Osteoblast (primary cell): ENCODE results near the gene ANKRD22. TPM values are rescaled to one million over a fixed set of nuclear protein-coding genes. Genes with fewer than 3 reads are reported as not detected.

Experiments used
- DNase-seq: peaks from one replicate; pipeline ENCODE4 v3.0.0; 2011; ENCODE audit warnings: low spot score, mixed read lengths; ENCODE audit not compliant: insufficient read length; ENCODE audit errors: missing footprints
- H2AFZ ChIP-seq: 2 replicates; pipeline ENCODE4 v1.6.0; 2011; ENCODE audit warnings: mild to moderate bottlenecking, low read length
- H3K27ac ChIP-seq: 2 replicates; pipeline ENCODE4 v1.5.1; 2011; ENCODE audit warnings: mild to moderate bottlenecking, low read depth, low read length, moderate library complexity
- H3K27me3 ChIP-seq: 2 replicates; pipeline ENCODE4 v1.6.0; 2012; ENCODE audit warnings: mild to moderate bottlenecking, control low read depth, inconsistent platforms, low read length, moderate library complexity; ENCODE audit not compliant: insufficient read depth
- H3K36me3 ChIP-seq: 2 replicates; pipeline ENCODE4 v1.5.1; 2011; ENCODE audit warnings: mild to moderate bottlenecking, low read length, control low read depth, moderate library complexity; ENCODE audit not compliant: insufficient read depth
- H3K4me1 ChIP-seq: 2 replicates; pipeline ENCODE4 v1.5.1; 2011; ENCODE audit warnings: mild to moderate bottlenecking, low read length, control low read depth, moderate library complexity; ENCODE audit not compliant: insufficient read depth
- H3K4me2 ChIP-seq: 2 replicates; pipeline ENCODE4 v1.6.0; 2011; ENCODE audit warnings: mild to moderate bottlenecking, low read length; ENCODE audit not compliant: insufficient read depth
- H3K4me3 ChIP-seq: fragments of 200-600 bp; sonication (generic); 3 replicates; pipeline ENCODE4 v1.5.1; 2012; ENCODE audit warnings: mild to moderate bottlenecking, low read length, inconsistent platforms; ENCODE audit not compliant: insufficient read depth
- H3K79me2 ChIP-seq: 2 replicates; pipeline ENCODE4 v1.6.0; 2012; ENCODE audit warnings: mild to moderate bottlenecking, low read length, control low read depth, inconsistent platforms; ENCODE audit not compliant: insufficient read depth
- H3K9me3 ChIP-seq: 2 replicates; pipeline ENCODE4 v1.5.1; 2011; ENCODE audit warnings: low read depth, low read length, control low read depth
- H4K20me1 ChIP-seq: 2 replicates; pipeline ENCODE4 v1.6.0; 2012; ENCODE audit warnings: mild to moderate bottlenecking, low read length, control low read depth; ENCODE audit not compliant: insufficient read depth
- total RNA-seq: library from RNA; depleted of rRNA; stranded (reverse); fragments of >200 nt; gene quantifications from 2 replicates; pipeline ENCODE4 v1.2.3, GENCODE V29; 2012
- TF ChIP-seq, protein P1 (sequence below): IDR thresholded peaks from 2 replicates; pipeline ENCODE4 v1.5.1; 2011; ENCODE audit warnings: mild to moderate bottlenecking, low read depth, low read length, moderate library complexity; ENCODE audit errors: extremely low read depth

ANKRD22 gene
- total RNA-seq, 1 donor: under 0.01 TPM

DNA sequence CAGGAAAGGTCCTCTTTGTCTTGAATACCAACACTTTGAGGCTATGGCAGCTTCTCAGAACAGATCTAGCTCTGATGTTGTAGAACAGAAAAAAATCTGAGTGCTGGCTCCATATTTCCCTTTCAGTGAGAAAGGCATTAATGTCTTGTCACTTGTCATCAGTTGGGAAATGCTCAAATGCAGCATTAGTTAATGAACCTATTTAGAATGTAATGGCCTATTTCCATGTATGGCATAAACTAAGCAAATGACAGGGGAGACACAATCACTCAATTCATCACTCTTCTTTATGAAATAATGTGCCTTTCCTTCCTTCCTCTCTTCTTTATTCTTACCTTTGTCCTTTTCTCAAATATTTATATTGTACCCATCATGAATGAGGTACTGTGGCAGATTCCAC is 23.4 kb upstream of the ANKRD22 start:
- no peaks in the 10 kb centered on the region for H3K36me3 ChIP-seq
- TF ChIP-seq, protein P1, sequence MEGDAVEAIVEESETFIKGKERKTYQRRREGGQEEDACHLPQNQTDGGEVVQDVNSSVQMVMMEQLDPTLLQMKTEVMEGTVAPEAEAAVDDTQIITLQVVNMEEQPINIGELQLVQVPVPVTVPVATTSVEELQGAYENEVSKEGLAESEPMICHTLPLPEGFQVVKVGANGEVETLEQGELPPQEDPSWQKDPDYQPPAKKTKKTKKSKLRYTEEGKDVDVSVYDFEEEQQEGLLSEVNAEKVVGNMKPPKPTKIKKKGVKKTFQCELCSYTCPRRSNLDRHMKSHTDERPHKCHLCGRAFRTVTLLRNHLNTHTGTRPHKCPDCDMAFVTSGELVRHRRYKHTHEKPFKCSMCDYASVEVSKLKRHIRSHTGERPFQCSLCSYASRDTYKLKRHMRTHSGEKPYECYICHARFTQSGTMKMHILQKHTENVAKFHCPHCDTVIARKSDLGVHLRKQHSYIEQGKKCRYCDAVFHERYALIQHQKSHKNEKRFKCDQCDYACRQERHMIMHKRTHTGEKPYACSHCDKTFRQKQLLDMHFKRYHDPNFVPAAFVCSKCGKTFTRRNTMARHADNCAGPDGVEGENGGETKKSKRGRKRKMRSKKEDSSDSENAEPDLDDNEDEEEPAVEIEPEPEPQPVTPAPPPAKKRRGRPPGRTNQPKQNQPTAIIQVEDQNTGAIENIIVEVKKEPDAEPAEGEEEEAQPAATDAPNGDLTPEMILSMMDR: no peak
- H4K20me1 ChIP-seq: no peaks in the 10 kb centered on the region
- H3K4me1 ChIP-seq: peaks cover 8% of the 10 kb centered on the region
- DNase-seq: no peak
- H3K4me3 ChIP-seq: no peak overlapping the region
- no peaks in the 10 kb centered on the region for H3K27me3 ChIP-seq
- H2AFZ ChIP-seq: no peak overlapping the region
- H3K9me3 ChIP-seq: no peaks in the 10 kb centered on the region
- H3K4me2 ChIP-seq: no peak overlapping the region
- H3K27ac ChIP-seq: no peak overlapping the region
- no peaks in the 10 kb centered on the region for H3K79me2 ChIP-seq

DNA sequence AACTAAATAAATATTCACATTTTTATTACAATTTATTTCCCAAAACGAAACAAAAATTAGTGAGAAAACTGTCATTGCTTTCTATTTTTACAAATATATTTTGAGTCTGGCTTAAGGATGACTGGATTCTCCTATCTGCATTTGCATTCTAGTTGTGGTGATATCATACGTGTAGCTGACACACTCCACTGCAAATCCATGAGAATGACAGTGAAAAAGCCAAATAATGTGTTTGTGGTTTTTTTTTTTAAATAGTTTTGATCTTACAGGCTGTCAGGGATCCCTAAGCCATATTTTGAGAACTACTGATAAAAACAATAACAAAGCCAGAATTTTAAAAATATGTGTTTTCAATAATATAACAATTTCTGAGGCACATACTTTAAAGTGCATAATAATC is 22.6 kb upstream of the ANKRD22 start:
- Histone ChIP-seq H3K4me3 (no peak overlapping the region), H3K9me3 (no peaks in the 10 kb centered on the region), H3K79me2 (no peaks in the 10 kb centered on the region), H3K4me2 (no peak overlapping the region), H3K4me1 (peaks cover 2% of the 10 kb centered on the region), H4K20me1 (no peaks in the 10 kb centered on the region), H3K27me3 (no peaks in the 10 kb centered on the region), H2AFZ (no peak overlapping the region), H3K36me3 (no peaks in the 10 kb centered on the region), H3K27ac (no peak overlapping the region)
- DNase-seq: no peak
- TF ChIP-seq, protein P1: no peak

DNA sequence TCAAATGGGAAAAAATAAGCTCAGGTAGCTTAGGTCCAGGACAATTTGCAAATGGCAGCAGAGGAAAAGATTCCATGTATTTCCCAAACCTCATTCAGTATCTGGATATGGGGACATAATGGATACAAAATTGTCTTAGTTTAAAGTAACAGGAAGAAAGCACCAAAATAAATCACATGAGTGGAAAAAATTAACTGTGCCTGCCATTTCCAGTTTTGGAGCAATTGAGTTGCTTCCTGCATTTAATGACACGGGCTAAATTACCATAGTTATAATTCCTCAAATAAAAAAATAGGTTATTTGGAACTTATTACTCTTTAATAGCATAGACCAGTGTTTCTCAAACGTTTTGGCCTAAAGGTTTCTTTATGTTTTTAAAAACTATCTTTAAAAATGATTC is 22.1 kb upstream of the ANKRD22 start:
- H3K4me2 ChIP-seq: no peak overlapping the region
- H2AFZ ChIP-seq: no peak overlapping the region
- H4K20me1 ChIP-seq: no peaks in the 10 kb centered on the region
- DNase-seq: no peak
- no peaks in the 10 kb centered on the region for H3K9me3 ChIP-seq
- no peak overlapping the region for H3K27ac ChIP-seq
- H3K4me1 ChIP-seq: no peaks in the 10 kb centered on the region
- H3K36me3 ChIP-seq: no peaks in the 10 kb centered on the region
- TF ChIP-seq, protein P1: no peak
- H3K79me2 ChIP-seq: no peaks in the 10 kb centered on the region
- H3K27me3 ChIP-seq: no peaks in the 10 kb centered on the region
- no peak overlapping the region for H3K4me3 ChIP-seq

DNA sequence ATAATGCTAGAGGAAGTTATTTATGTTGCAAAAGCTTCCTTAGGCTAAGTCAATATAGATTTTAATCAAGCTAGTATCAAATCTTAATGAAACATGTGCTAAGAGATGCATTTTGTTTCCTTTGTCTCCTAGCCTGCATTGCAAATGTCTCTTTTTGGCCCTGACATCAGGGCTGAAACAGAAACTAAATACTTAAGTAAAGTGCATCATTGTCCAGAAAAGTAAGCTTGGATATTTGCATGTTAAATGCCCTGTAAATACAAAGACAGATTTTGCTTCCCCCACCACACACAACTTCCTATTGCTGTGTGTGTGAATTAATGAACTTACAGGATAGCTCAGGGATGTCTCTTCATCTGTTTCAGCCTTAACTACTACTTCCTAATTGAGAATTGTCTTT is 18.4 kb upstream of the ANKRD22 start:
- DNase-seq: no peak
- H3K79me2 ChIP-seq: no peaks in the 10 kb centered on the region
- TF ChIP-seq, protein P1: no peak

More for the DNA sequence above, 18.4 kb upstream of the ANKRD22 start:
- no peaks in the 10 kb centered on the region for H4K20me1 ChIP-seq
- H3K36me3 ChIP-seq: no peaks in the 10 kb centered on the region
- H3K9me3 ChIP-seq: no peaks in the 10 kb centered on the region
- H3K4me3 ChIP-seq: no peak overlapping the region
- no peaks in the 10 kb centered on the region for H3K27me3 ChIP-seq
- no peak overlapping the region for H2AFZ ChIP-seq
- peaks cover 4% of the 10 kb centered on the region for H3K4me1 ChIP-seq
- H3K4me2 ChIP-seq: no peak overlapping the region
- H3K27ac ChIP-seq: no peak overlapping the region
